GM19240 (cell line): ENCODE results near the gene DNMT3A.
A peak's percentile ranks its signal among the peaks of the same experiment; 100 is the strongest.
"Not testable (repeated sequence)": the region's sequence is repeated elsewhere in the genome, so short reads cannot be mapped to it uniquely, and the experiment has no call there.

ENCODE experiments used
- DNase-seq: peaks from one replicate; pipeline ENCODE4 v3.0.0; 2011; ENCODE audit warnings: low spot score; ENCODE audit not compliant: insufficient read length

The DNMT3A gene

DNA sequence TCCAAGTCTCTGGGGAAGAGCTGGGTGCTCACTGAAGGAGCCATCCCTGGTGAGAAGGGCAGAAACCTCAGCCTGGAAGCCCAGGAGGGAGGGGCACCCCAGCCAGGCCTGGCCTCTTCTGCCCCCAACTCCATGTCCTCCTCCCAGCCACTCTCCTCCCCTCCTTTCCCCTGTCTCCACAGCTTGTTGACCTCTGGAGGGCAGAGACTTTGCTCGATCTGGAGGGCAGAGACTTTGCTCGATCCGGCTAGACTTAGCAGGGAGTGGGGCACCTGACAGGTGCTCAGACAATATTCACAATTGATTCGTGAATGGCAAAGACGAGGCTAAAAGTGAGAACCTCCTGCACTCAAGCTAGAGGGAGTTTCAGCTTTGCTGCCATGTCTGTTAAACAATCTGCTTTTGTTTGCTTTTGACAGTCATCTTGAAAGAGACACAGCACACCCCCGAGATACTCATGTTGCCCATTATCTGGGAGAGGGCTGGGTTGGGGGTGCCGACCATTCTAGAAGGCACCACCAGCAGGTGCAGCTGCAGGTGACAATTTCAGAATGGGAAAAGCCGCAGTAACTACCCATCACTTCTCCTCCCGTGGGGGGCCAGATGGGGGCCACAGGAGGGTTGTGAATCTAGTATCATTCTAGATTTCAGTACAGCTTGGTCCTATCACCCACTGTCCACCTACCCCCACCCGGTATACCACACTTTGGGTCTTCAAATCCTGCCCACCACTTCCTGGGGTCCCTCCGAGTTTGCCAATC is 54.8 kb downstream of the DNMT3A start:
- DNase-seq, result no peak

GRCh38 chr2:25286025-25286400 is 55.7 kb downstream of the DNMT3A start:
- DNase-seq, result peak; percentile 70

DNA sequence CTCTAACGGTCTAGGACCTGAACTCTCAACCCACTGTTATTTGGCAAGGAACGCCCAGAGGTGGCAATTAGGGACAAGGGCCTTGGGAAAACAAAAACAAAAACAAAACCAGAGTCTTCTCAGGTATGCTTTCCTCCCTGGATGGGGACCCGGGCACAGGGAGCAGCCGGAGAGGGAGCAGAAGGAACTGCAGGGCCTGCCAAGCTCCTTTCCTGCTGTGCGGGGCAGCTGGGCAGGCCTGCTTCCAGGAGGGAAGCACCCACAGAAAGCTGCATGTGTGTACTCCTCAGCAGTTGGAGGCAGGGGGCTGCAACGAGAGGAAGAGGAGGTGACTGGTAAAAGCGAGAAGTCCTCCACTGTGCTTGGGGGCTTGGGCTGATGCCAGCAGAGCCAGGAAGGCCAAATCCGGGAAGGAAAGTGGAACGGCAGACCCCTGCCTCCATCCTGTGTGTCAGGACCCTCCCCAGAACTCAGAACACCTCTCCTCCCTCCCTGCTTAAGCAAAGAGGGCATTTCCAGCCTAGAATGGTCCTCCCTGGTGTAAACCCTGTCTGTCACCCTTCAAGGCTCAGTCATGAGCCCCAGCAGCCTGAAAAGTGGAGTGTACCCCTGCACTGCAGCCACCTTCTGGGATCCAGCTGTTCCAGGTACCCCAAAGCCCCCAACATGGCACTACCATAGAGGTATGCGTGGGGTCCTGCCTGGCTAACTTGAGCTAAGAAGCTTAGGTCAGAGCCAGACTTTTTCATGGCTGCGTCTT is 56.3 kb downstream of the DNMT3A start:
- no peak for DNase-seq

GRCh38 chr2:25284756-25285155 is 57.0 kb downstream of the DNMT3A start:
- DNase-seq, result no peak

DNA sequence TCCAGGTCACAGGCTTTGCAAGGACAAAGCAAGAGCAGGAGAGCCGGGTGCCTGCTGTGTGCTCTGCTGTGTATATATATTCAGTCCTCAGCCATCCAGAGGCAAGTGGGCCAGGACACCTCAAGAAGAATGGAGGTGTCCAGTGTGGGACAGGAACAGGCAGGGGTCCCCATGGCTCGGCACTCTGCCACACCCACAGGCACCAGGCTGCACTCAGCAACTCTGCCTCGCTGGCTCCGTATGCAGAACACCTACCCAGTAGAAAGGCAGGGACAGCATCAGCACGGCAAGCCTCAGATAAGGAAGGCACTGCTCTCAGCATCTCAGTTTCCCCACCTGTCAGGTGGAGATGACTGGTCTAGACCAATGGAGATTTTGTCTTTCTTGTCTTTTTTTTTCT is 57.8 kb downstream of the DNMT3A start:
- no peak for DNase-seq

GRCh38 chr2:25281941-25282340 is 59.8 kb downstream of the DNMT3A start:
- no peak for DNase-seq

GRCh38 chr2:25281522-25281921 is 60.2 kb downstream of the DNMT3A start:
- no peak for DNase-seq

DNA sequence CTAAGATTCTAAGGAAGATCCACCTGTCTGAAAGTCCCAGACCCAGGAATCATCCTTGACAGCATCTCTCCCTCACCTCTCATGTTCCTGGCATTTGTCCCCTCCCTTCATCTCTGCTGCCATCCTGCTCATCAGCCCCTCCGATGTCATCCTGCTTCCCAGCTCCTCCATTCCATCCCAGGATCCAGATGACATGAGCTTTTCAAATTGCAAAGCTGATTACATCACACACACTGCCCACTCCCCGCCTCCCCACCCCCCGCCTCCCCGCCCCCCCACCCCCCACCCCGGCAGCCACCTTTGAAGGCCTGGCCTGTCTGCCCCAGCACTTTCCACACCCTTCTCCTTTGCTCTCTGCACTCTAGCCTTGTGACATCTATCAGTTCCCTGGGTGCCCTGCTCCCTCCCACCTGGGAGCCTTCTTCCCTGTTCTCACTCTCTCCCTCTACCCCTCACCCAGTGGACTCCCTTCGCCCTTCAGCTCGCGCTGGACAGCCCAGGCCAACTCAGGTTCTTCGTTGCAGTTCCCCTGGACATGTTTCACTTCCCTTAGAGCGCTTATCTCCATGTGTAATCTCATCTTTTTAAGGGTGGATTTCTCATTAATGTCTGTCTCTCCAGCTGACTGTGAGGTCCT is 61.6 kb downstream of the DNMT3A start:
- DNase-seq, result no peak

GRCh38 chr2:25279091-25279651 is 62.6 kb downstream of the DNMT3A start:
- DNase-seq, result peak; percentile 78

- DNase-seq, result no peak
These were observed 64.9 kb downstream of the DNMT3A start for GRCh38 chr2:25276569-25277465.

- DNase-seq, result no peak
These were observed 66.2 kb downstream of the DNMT3A start for GRCh38 chr2:25275575-25275965.

DNA sequence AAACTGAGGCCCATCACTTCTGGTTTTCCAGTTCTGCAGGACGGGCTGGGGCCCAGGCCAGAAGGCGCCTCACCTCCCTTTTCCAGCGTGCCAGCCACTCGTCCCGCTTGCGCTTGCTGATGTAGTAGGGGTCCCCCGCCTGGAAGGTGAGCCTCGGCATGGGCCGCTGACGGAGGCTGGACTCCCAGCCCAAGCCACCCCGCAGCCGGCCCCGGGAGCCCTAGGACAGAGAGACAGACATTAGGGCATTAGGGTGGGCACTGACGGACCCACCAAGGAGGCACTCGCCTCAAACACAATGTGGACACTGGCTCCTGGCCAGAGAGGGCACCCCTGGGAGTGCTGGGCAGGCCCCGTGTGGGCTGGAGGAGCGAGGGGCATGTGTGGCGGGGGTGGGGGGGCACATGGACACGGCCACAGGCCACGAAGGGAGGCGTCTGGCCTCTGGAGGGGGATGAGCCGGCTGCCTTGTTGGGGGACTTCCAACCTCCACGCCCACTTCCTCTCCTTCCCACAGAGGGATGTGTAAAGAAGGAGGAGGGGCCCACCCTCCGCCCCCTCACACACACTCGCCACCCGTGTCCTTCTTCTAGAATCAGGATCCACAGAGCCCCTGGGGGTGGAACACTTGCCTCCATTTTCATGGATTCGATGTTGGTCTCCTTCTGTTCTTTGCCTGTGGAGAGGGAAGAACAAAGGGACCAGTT is 66.7 kb downstream of the DNMT3A start:
- no peak for DNase-seq

- DNase-seq, result no peak
These were observed 67.7 kb downstream of the DNMT3A start for GRCh38 chr2:25273985-25274535.

DNA sequence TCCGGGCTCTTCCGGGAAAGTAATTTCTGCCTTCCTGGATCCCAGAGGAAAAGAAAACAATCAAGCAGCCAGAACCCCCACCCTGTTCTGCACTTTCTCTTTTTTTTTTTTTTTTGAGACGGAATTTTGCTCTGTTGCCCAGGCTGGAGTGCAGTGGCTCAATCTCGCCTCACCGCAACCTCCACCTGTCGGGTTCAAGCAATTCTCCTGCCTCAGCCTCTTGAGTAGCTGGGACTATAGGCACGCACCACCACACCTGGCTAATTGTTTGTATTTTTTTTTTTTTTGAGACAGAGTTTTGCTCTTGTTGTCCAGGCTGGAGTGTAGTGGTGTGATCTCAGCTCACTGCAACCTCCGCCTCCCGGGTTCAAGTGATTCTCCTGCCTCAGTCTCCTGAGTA is 69.0 kb downstream of the DNMT3A start:
- not testable (repeated sequence) for DNase-seq

GRCh38 chr2:25270061-25270460 is 71.7 kb downstream of the DNMT3A start:
- DNase-seq, result no peak

GRCh38 chr2:25269233-25269632 is 72.5 kb downstream of the DNMT3A start:
- DNase-seq, result no peak

GRCh38 chr2:25268139-25268538 is 73.6 kb downstream of the DNMT3A start:
- no peak for DNase-seq

DNA sequence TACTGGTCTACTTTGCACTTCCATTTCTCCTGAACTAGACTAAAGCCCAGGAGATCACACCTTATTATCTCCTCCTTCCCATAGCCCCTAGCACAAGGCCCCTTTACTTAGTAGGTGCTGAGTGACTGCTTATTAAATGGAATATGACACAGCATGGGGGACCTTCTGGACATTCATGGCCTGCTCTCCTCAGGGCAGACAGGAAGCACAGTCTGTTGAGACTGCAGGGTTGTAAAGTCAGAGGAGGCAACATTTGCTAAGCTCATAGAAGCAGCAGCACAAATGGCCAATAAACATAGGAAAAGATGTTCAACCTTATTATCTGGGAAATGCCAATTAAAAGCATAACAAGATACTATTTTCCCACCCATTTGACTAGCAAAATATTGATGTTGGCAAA is 75.3 kb downstream of the DNMT3A start:
- DNase-seq, result no peak

GRCh38 chr2:25265802-25266201 is 75.9 kb downstream of the DNMT3A start:
- no peak for DNase-seq

GRCh38 chr2:25265001-25265400 is 76.7 kb downstream of the DNMT3A start:
- no peak for DNase-seq
